22Rv1 (cell line): ENCODE results near the gene KLHL12.

Experiments
- H3K27ac ChIP-seq: fragments of 450-650 bp; 2 replicates; pipeline ENCODE4 v1.5.1; 2017
- ZFX ChIP-seq: fragments of 450-650 bp; IDR thresholded peaks from 2 replicates; pipeline ENCODE4 v1.6.1; 2017; ENCODE audit warnings: antibody characterized with exemption, borderline replicate concordance
- TF ChIP-seq, protein P1 (sequence below): fragments of 450-650 bp; IDR thresholded peaks from 2 replicates; pipeline ENCODE4 v1.5.1; 2017; ENCODE audit warnings: mild to moderate bottlenecking

KLHL12 gene

DNA sequence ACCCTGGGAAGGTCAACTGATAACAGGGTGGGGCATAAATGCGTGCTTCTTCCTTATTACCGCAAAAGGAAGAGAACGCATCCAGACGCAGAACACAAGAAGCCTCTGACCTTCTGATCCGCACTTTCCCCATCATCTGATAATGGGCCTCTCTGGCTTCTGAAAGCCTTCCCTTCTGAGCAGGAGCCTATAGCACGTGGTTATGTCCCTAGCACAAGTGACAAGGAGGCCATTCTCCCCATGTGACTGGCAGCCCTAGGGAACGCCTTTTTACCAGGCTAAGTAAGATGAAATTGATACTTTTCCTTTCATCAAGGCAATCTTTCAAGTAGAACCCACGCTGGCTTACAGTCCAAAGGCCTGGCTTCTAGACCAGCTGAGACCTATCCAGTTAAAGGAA is 72.2 kb downstream of the KLHL12 start:
- TF ChIP-seq, protein P1, sequence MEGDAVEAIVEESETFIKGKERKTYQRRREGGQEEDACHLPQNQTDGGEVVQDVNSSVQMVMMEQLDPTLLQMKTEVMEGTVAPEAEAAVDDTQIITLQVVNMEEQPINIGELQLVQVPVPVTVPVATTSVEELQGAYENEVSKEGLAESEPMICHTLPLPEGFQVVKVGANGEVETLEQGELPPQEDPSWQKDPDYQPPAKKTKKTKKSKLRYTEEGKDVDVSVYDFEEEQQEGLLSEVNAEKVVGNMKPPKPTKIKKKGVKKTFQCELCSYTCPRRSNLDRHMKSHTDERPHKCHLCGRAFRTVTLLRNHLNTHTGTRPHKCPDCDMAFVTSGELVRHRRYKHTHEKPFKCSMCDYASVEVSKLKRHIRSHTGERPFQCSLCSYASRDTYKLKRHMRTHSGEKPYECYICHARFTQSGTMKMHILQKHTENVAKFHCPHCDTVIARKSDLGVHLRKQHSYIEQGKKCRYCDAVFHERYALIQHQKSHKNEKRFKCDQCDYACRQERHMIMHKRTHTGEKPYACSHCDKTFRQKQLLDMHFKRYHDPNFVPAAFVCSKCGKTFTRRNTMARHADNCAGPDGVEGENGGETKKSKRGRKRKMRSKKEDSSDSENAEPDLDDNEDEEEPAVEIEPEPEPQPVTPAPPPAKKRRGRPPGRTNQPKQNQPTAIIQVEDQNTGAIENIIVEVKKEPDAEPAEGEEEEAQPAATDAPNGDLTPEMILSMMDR = no peak
- TF ChIP-seq ZFX = no peak
- no peak overlapping the region for H3K27ac ChIP-seq

DNA sequence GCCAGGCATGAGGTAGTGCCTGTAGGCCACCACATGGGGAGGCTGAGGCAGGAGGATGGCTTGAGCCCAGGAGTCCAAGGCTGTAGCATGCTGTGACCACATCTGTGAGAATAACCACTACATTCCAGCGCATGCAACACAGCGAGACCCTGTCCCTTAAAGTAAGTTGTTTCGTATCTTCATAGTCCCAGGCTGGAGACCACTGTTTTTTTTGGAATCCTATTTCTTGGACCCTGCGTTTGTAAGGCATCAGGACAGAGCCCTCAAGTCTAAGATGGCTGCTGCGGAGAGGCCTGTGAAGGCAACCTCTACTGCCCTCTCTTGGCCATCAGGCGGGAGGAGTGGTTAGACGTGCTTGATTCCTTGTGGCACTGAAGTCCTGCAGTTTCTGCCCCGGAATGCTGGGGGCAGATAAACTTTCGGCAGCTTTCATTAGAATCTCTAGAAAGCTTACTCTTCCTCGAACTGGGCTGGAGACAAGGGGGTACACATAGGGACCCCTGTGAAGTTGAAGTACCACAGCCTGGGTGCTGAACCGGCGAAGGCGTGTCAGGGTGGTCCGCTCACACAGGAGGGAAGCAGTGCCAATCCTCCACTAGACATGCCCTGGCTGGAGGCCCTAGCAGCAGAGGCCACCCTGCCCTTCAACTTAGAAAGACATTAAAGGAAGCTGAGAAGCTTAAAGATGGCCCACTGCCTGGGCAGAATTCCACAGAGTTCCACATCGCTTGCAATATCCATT is 74.7 kb downstream of the KLHL12 start:
- TF ChIP-seq, protein P1 = peak; percentile 85
- TF ChIP-seq ZFX = no peak
- H3K27ac ChIP-seq = no peak overlapping the region

DNA sequence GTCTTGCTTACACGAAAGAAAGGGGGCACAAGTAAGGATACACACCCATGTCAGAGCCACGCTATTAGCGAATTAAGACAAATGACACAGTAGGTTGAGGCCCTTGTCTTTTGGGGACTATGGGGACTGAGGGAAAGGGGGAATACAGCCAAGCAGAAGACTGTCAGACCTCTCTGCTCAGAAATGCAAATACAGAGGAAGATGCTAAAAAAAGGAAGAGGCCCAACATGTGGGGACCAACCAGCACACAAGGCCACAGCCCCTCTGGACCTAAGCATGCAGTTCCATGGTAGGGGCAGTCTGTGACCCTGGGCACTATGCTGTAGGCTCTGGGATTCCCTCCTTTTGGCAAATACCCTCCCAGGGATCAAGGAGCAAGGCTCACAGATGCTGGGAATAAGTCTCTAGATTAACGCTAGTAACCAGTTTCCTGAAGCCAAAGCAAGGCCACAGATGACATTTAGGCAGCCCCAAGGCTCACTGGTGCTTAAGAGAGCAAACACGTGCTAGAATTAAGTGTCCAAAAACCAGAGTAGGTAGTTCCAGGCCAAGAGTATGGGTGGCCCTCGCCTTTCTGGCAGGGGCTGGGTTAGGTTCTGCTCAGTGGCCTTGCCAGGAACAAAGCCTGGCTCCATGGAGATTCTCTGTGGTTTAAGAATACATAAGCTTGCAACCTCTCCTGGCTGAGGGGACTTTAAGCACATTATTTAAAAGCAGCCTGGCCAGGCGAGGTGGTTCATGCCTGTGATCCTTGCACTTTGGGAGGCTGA is 76.3 kb downstream of the KLHL12 start:
- H3K27ac ChIP-seq = no peak overlapping the region
- TF ChIP-seq ZFX = no peak
- TF ChIP-seq, protein P1 = no peak

DNA sequence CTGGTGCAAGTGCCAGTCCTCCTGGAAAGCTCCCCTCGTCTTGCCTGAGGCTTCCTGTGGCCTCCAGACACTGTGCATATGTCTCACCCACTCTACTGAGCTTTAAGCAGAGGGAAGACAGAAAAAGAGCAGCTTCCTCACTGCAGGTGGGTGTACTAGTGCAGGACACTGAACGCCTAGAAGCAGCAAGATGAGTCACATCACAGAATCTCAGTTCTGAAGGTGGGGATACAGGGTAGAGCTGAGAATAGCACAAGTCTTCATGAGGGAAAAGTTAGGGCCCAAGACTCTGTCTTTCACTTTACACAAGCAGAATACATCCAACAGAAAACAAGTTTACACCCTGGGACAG is 78.9 kb downstream of the KLHL12 start:
- TF ChIP-seq, protein P1 = no peak
- TF ChIP-seq ZFX = no peak
- no peak overlapping the region for H3K27ac ChIP-seq

DNA sequence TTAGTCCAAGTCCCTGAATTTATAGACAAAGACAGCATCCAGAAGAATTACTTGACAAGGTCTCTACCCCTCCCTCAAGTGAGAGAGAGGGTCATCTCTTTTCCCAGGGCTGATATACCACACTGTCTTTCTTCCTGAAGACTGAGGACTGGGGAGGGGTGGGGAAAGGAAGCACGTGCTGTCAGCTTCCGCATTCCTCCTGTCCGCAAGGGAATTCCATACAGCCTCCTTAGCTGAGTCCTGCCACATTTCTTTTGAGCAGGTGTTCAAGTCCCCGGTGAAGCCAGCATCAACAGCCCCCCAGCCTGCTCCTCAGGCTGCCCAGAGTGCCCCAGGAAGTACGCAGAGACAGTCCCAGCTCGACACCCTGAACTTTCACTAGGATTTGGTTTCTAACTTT is 82.1 kb downstream of the KLHL12 start:
- TF ChIP-seq, protein P1 = no peak
- no peak for TF ChIP-seq ZFX
- no peak overlapping the region for H3K27ac ChIP-seq

DNA sequence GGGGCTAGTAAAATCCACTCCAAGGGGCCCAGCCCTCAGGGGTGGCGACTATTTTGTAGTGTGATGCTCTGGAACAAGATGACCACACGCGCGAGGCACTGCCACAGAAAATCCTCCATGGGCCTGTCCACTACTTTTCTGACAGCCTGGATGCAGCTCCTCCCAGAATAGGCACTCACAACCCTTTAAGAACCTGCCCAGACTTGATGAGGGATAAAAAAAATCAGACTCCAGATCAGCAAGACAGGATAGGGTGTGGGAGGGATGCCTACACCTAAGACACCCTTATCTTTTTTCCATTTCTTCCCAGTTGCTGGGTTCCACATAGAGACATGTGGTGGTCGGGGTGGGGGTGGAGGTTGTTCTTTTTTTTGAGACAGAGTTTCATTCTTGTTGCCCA is 82.8 kb downstream of the KLHL12 start:
- TF ChIP-seq ZFX = no peak
- TF ChIP-seq, protein P1 = no peak
- no peak overlapping the region for H3K27ac ChIP-seq

DNA sequence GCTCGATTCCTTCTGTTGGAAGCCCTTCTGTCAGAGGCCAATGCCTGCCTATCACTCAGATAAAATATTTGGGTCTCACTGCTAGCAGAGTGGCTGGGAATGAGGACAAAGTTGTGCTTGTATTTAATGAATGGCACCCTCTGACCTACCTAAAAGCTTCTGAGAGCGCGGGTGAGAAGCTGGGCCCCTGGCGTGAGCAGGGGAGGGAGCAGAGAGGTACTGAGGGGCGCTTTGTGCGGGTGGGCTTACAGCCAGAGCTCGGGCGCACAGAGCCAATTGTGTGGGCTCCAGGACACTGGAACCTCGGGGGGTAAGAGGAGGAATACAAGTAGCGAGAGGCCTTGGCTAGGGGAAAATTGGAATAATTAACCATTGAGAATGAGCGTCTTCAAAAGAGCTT is 84.0 kb downstream of the KLHL12 start:
- no peak overlapping the region for H3K27ac ChIP-seq
- TF ChIP-seq, protein P1 = no peak
- TF ChIP-seq ZFX = no peak
